Measurements from ENCODE around the gene LSAMP. TPM values are rescaled to one million over a fixed set of nuclear protein-coding genes. Genes with fewer than 3 reads are reported as not detected.

Gene LSAMP
- total and polyA plus RNA-seq, 2 of the 8 experiments (the other 6 are each of a cell fraction or from before 2014, with no cell fraction given) = 1.8 to 5.7 TPM

GRCh38 chr3:116299646-116300081, 145.6 kb downstream of the LSAMP start:
- H3K27me3 ChIP-seq (replicated peaks in 1 of 4; ENCODE audit: control insufficient read depth in 3 of 4, extremely low read depth in 1 of 4, insufficient read depth in 3 of 4, low read length in 3 of 4) = no peaks in the 10 kb centered on the region
- H3K4me2 ChIP-seq (ENCODE audit: insufficient read depth in 1 of 2, low read depth in 2 of 2, low read length in 2 of 2) = no peak overlapping the region
- no peak overlapping the region for H3K9ac ChIP-seq (replicated peaks in 1 of 4; ENCODE audit: extremely low read depth in 1 of 4, low read depth in 3 of 4, low read length in 3 of 4)
- no peaks in the 10 kb centered on the region for H3K79me2 ChIP-seq (ENCODE audit: control insufficient read depth in 1 of 2, insufficient read depth in 2 of 2, low read length in 2 of 2)
- WGBS, 2 experiments (ENCODE audit: extremely low coverage in 1 of 2, insufficient coverage in 1 of 2, insufficient read length in 1 of 2, insufficient replicate concordance in 2 of 2, low coverage in 1 of 2, low lambda C conversion rate in 2 of 2, missing lambda C conversion rate in 1 of 2) = 78% methylated on average over 3 of the region's 3 CpGs; no CpG with 5 or more reads in 1 of the 2 experiments
- POLR2A ChIA-PET (ENCODE audit: partially characterized antibody) = no interaction called here
- no peak overlapping the region for H3K27ac ChIP-seq (ENCODE audit: low read depth, low read length)
- no peak overlapping the region for H2BK5ac ChIP-seq (ENCODE audit: low read depth, low read length)
- no peaks in the 10 kb centered on the region for H3K9me3 ChIP-seq (ENCODE audit: insufficient read depth in 2 of 2, low read depth in 1 of 2, low read length in 1 of 2)
- H3K36me3 ChIP-seq (ENCODE audit: control insufficient read depth in 2 of 4, insufficient read depth in 4 of 4, low read length in 3 of 4) = no peaks in the 10 kb centered on the region
- H4K91ac ChIP-seq (replicated peaks; ENCODE audit: insufficient read length, low read length) = no peak overlapping the region
- H2AK5ac ChIP-seq (ENCODE audit: low read depth, low read length) = no peak overlapping the region
- no peak overlapping the region for H3K4me3 ChIP-seq (ENCODE audit: extremely low read depth in 1 of 4, insufficient read depth in 2 of 4, low read depth in 3 of 4, low read length in 4 of 4)
- H2BK20ac ChIP-seq (ENCODE audit: low read length) = no peak overlapping the region
- H3K79me1 ChIP-seq (ENCODE audit: low read depth, low read length) = no peaks in the 10 kb centered on the region
- no peak overlapping the region for H3K23ac ChIP-seq (ENCODE audit: insufficient read length)
- H2AFZ ChIP-seq (ENCODE audit: low read length) = no peak overlapping the region
- no peak overlapping the region for H3K4ac ChIP-seq (replicated peaks; ENCODE audit: insufficient read length, low read depth, low read length)
- H2BK120ac ChIP-seq (replicated peaks; ENCODE audit: low read depth, low read length) = no peak overlapping the region
- H3K23me2 ChIP-seq (ENCODE audit: low read depth, low read length) = no peaks in the 10 kb centered on the region
- H2BK12ac ChIP-seq (ENCODE audit: low read depth, low read length) = no peak overlapping the region
- FAIRE-seq (no peak), DNase-seq (ENCODE audit: low read depth in 1 of 2, low spot score in 2 of 2) (no peak)
- CTCF ChIA-PET (ENCODE audit: partially characterized antibody) = no interaction called here
- no peak overlapping the region for H4K8ac ChIP-seq (ENCODE audit: extremely low read depth, insufficient read depth, low read length)
- H4K20me1 ChIP-seq (replicated peaks in 1 of 2; ENCODE audit: control insufficient read depth in 1 of 2, insufficient read depth in 2 of 2, low read length in 2 of 2) = no peaks in the 10 kb centered on the region
- H3K56ac ChIP-seq (replicated peaks; ENCODE audit: insufficient read length, low read depth, low read length) = no peak overlapping the region
- peaks cover 0 to 6% (median 2%) of the 10 kb centered on the region in 4 experiments; a peak in 2 of 7 replicates for H3K4me1 ChIP-seq (replicated peaks in 1 of 4; ENCODE audit: control insufficient read depth in 3 of 4, insufficient read depth in 4 of 4, low read length in 3 of 4)
- peak overlapping the region; percentile 15; the same call in 1 of the 2 replicates for H3K18ac ChIP-seq (ENCODE audit: extremely low read depth, low read length)
- H2BK15ac ChIP-seq (ENCODE audit: low read length) = no peak overlapping the region
- no peak overlapping the region for H3K14ac ChIP-seq (ENCODE audit: insufficient read length)
- no peak overlapping the region for H4K5ac ChIP-seq (ENCODE audit: insufficient read length, low read depth, low read length)
- no peak for TF ChIP-seq RAD21 (IDR thresholded peaks at IDR 0.05 in 1 of 2, conservative IDR thresholded peaks at IDR 0.05 in 1 of 2; ENCODE audit: low read depth in 2 of 2, low read length in 2 of 2)
- TF ChIP-seq ATF3 (IDR thresholded peaks at IDR 0.05; ENCODE audit: insufficient read depth, low read depth, low read length) = no peak
- no peak for TF ChIP-seq HDAC6 (IDR thresholded peaks at IDR 0.05; ENCODE audit: low read depth, low read length)
- TF ChIP-seq E2F6 (IDR thresholded peaks at IDR 0.05) = no peak
- TF ChIP-seq GTF2F1 (IDR thresholded peaks at IDR 0.05; ENCODE audit: borderline replicate concordance, low read depth, low read length) = no peak
- TF ChIP-seq SP2 (IDR thresholded peaks at IDR 0.05; ENCODE audit: low read length) = no peak
- no peak for TF ChIP-seq FOSL1 (IDR thresholded peaks at IDR 0.05; ENCODE audit: insufficient read depth, low read depth, low read length)
- no peak for TF ChIP-seq POLR2A (IDR thresholded peaks at IDR 0.05; ENCODE audit: control extremely low read depth in 1 of 2, low read depth in 2 of 2, low read length in 2 of 2)
- no peak for TF ChIP-seq RBBP5 (IDR thresholded peaks at IDR 0.05; ENCODE audit: borderline replicate concordance, low read depth, low read length)
- no peak for TF ChIP-seq RXRA (IDR thresholded peaks at IDR 0.05; ENCODE audit: insufficient read depth, low read depth, low read length)
- no peak for TF ChIP-seq CEBPB (IDR thresholded peaks at IDR 0.05; ENCODE audit: low read depth, low read length)
- TF ChIP-seq NANOG (IDR thresholded peaks at IDR 0.05; ENCODE audit: insufficient read depth, low read depth, low read length, poor library complexity, severe bottlenecking) = no peak
- TF ChIP-seq TAF1 (IDR thresholded peaks at IDR 0.05; ENCODE audit: low read depth, low read length) = no peak
- TF ChIP-seq TEAD4 (IDR thresholded peaks at IDR 0.05; ENCODE audit: low read depth, low read length) = no peak

Measured in H1 (cell line).